ENCODE measurements around the gene AUTS2.

AUTS2 gene

GRCh38 chr7:70744492-70744891 lies 1146.2 kb downstream of the AUTS2 start:
- no peaks in the 10 kb centered on the region for H4K20me1 ChIP-seq (ENCODE audit: insufficient read depth, low read length)

DNA sequence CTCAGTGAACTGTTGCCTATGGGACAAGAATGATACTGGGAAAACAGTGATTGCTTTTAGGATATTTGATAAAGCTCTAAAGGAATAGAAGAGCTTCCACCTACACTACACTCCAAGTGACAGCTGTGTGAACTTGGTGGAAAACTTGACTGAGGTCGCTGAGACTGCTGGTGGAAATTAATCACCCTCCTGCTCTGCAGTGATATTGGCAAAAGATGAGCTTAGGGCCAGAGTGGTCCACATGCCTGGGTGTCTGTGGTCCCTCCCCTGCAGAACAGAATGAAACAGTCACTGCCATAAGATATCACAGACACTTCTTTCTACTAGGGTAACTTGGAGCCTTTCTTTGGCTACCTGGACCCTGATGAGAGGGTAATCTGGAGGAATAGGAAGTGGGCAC lies 1151.6 kb downstream of the AUTS2 start:
- H3K4me2 ChIP-seq (ENCODE audit: low read length) = no peak overlapping the region
- no peak overlapping the region for H3K4me3 ChIP-seq (ENCODE audit: low read depth, low read length, poor library complexity, severe bottlenecking)
- H3K79me2 ChIP-seq (ENCODE audit: insufficient read depth, low read length) = no peaks in the 10 kb centered on the region
- no peak for TF ChIP-seq EZH2 (IDR thresholded peaks at IDR 0.05; ENCODE audit: borderline replicate concordance, low read length)
- TF ChIP-seq CTCF (IDR thresholded peaks at IDR 0.05; ENCODE audit: low read length) = no peak
- no peaks in the 10 kb centered on the region for H3K9me2 ChIP-seq (ENCODE audit: low read depth, low read length)
- H4K20me1 ChIP-seq (ENCODE audit: insufficient read depth, low read length) = no peaks in the 10 kb centered on the region
- no peak overlapping the region for H2AFZ ChIP-seq (ENCODE audit: low read length)
- no peaks in the 10 kb centered on the region for H3K4me1 ChIP-seq (ENCODE audit: insufficient read depth, low read length, severe bottlenecking)
- no peaks in the 10 kb centered on the region for H3F3A ChIP-seq (ENCODE audit: insufficient read depth, low read length)
- H3K9ac ChIP-seq (ENCODE audit: low read length) = no peak overlapping the region
- H3K36me3 ChIP-seq (ENCODE audit: insufficient read depth, low read length) = no peaks in the 10 kb centered on the region
- no peaks in the 10 kb centered on the region for H3K27me3 ChIP-seq (ENCODE audit: insufficient read depth, low read length)
- H3K27ac ChIP-seq (ENCODE audit: low read depth, low read length, poor library complexity, severe bottlenecking) = no peak overlapping the region
- no peaks in the 10 kb centered on the region for H3K9me3 ChIP-seq (ENCODE audit: low read length)

More at GRCh38 chr7:70744492-70744891, 1146.2 kb downstream of the AUTS2 start:
- TF ChIP-seq CTCF (IDR thresholded peaks at IDR 0.05; ENCODE audit: low read length) (no peak), EZH2 (IDR thresholded peaks at IDR 0.05; ENCODE audit: borderline replicate concordance, low read length) (no peak)
- Histone ChIP-seq H2AFZ (ENCODE audit: low read length) (no peak overlapping the region), H3K27ac (ENCODE audit: low read depth, low read length, poor library complexity, severe bottlenecking) (no peak overlapping the region), H3K27me3 (ENCODE audit: insufficient read depth, low read length) (no peaks in the 10 kb centered on the region), H3K4me2 (ENCODE audit: low read length) (no peak overlapping the region), H3K4me1 (ENCODE audit: insufficient read depth, low read length, severe bottlenecking) (no peaks in the 10 kb centered on the region), H3F3A (ENCODE audit: insufficient read depth, low read length) (no peaks in the 10 kb centered on the region), H3K4me3 (ENCODE audit: low read depth, low read length, poor library complexity, severe bottlenecking) (no peak overlapping the region), H3K79me2 (ENCODE audit: insufficient read depth, low read length) (no peaks in the 10 kb centered on the region), H3K9me3 (ENCODE audit: low read length) (no peaks in the 10 kb centered on the region), H3K9ac (ENCODE audit: low read length) (no peak overlapping the region), H3K9me2 (ENCODE audit: low read depth, low read length) (no peaks in the 10 kb centered on the region), H3K36me3 (ENCODE audit: insufficient read depth, low read length) (no peaks in the 10 kb centered on the region)

GRCh38 chr7:70751895-70752294 lies 1153.6 kb downstream of the AUTS2 start:
- no peak overlapping the region for H3K9ac ChIP-seq (ENCODE audit: low read length)
- H3K27me3 ChIP-seq (ENCODE audit: insufficient read depth, low read length) = no peaks in the 10 kb centered on the region
- H3K27ac ChIP-seq (ENCODE audit: low read depth, low read length, poor library complexity, severe bottlenecking) = no peak overlapping the region
- no peak overlapping the region for H3K4me3 ChIP-seq (ENCODE audit: low read depth, low read length, poor library complexity, severe bottlenecking)
- no peaks in the 10 kb centered on the region for H3K9me3 ChIP-seq (ENCODE audit: low read length)
- H3K9me2 ChIP-seq (ENCODE audit: low read depth, low read length) = no peaks in the 10 kb centered on the region
- no peaks in the 10 kb centered on the region for H3K79me2 ChIP-seq (ENCODE audit: insufficient read depth, low read length)
- no peaks in the 10 kb centered on the region for H3F3A ChIP-seq (ENCODE audit: insufficient read depth, low read length)
- no peak overlapping the region for H2AFZ ChIP-seq (ENCODE audit: low read length)
- H3K4me2 ChIP-seq (ENCODE audit: low read length) = no peak overlapping the region
- TF ChIP-seq CTCF (IDR thresholded peaks at IDR 0.05; ENCODE audit: low read length) (no peak), EZH2 (IDR thresholded peaks at IDR 0.05; ENCODE audit: borderline replicate concordance, low read length) (no peak)
- H3K36me3 ChIP-seq (ENCODE audit: insufficient read depth, low read length) = no peaks in the 10 kb centered on the region
- H4K20me1 ChIP-seq (ENCODE audit: insufficient read depth, low read length) = no peaks in the 10 kb centered on the region
- H3K4me1 ChIP-seq (ENCODE audit: insufficient read depth, low read length, severe bottlenecking) = no peaks in the 10 kb centered on the region

All from OCI-LY1 (cell line).